Measurements from ENCODE around the gene TBC1D5.
A peak's percentile ranks its signal among the peaks of the same experiment; 100 is the strongest.
"Not testable (repeated sequence)": the region's sequence is repeated elsewhere in the genome, so short reads cannot be mapped to it uniquely, and the experiment has no call there.

The TBC1D5 gene

DNA sequence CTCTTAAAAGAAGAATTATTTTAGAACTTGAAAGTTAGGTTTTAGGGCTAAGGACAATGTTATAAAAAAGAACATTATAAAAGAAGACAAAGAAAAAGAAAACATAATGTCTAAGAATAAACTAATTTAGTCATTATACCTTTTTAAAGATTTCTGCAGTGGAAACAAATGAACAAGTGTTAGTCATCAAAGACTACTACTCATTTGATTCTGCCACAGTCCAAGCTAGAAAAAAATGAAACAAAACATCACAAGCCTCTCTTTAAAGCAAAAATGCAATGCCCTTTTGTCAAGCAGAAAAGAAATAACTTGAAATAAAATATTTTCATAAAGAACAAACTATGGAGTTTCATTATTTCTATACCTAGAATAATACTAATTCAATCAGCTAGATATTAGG lies 102.0 kb downstream of the TBC1D5 start:
- DNase-seq = no peak

DNA sequence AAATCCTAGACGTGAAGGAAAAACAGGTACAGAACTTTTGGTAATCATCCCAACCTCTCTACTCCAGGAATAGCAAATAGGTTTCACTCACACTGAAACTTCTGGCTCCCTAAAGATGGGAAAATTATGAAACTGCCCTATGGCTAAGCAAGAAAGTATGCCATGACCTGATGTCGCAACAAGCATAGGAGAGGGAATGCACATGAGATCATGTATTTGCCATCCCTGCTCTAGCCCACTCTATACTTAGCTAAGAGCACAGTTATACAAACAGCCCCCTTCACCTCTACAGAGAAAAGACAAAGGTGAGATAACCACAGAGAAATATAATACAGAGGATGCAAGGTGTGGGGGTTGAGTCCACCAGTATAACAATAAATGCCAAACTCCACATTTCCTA lies 102.7 kb downstream of the TBC1D5 start:
- DNase-seq = no peak

DNA sequence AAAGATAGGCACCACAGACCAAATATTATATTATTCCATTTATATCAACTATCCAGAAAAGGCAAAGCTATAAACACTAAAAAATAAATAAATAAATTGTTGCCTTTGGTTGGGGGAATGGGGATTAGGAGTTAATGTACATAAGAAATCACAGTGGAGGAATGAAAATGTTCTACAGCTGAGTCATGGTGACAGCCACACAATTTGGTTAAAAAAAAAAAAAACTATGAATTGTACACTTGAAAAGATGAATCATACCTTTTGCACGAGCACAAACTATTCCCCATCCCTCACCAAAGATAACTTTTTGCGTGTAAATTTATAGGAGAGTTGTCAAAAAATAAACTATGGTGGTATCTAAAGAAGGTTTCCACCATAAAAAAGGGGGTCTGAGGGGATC lies 103.2 kb downstream of the TBC1D5 start:
- no peak for DNase-seq

DNA sequence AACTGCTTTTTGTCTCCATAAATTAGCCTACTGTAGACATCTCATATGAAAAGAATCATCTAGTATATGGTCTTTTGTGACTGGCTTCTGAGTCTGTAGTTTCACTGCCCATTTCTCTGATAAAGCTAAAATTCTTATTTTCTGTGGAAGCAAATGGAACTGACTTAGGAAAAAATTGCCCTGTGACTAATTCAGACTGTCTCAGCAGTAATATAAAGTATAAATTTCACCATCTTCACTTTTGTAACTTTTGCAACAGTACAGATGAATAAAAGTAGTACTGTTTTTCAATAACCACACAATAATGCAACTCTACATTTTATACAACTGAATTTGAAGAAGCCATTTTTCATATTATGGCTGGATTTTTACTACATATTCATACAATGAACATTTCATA lies 104.1 kb downstream of the TBC1D5 start:
- no peak for DNase-seq

DNA sequence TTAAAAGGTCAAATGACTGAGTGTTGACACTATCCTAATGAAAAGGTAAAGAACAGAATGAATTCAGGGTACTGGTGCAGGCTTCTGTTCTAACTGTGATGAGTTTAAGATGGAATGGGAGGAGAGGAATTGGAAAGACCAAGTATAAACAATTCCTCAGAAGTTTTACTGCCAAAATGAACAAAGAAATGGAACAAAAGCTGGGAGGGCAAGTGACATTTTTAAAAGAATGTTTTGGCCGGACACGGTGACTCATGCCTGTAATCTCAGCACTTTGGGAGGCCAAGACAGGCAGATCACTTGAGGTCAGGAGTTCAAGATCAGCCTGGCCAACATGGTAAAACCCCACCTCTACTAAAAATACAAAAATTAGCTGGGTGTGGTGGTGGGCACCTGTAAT lies 106.8 kb downstream of the TBC1D5 start:
- DNase-seq = not testable (repeated sequence)

DNA sequence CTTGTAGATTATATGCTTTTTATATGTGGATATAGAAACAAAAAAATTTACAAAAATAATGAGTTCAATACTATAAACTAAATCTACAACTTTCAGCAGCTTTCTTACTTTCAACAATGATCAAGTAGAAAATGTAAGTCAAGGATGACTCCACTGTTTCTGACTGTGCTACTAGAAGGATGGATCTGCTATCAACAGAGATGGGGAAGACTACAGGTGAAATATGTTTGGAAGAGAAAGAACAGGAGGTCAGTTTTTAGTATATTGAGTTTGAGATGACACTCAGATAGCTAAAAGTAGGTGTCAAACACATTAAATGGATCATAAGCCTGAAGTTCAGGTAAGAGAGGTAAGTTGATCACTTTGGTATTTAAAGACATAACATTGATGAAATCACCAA lies 107.5 kb downstream of the TBC1D5 start:
- no peak for DNase-seq

DNA sequence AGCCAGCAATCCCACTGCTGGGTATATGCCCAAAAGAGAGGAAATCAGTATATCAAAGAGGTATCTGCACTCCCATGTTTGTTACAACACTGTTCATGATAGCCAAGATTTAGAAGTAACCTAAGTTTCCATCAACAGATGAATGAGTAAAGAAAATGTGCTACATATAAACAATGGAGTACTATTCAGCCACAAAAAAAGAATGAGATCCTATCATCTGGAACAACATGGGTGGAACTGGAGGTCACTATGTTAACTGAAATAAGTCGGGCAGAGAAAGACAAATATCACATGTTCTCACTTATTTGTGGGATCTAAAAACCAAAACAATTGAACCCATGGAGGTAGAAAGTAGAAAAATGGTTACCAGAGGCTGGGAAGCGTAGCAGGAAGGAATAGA lies 108.2 kb downstream of the TBC1D5 start:
- no peak for DNase-seq

DNA sequence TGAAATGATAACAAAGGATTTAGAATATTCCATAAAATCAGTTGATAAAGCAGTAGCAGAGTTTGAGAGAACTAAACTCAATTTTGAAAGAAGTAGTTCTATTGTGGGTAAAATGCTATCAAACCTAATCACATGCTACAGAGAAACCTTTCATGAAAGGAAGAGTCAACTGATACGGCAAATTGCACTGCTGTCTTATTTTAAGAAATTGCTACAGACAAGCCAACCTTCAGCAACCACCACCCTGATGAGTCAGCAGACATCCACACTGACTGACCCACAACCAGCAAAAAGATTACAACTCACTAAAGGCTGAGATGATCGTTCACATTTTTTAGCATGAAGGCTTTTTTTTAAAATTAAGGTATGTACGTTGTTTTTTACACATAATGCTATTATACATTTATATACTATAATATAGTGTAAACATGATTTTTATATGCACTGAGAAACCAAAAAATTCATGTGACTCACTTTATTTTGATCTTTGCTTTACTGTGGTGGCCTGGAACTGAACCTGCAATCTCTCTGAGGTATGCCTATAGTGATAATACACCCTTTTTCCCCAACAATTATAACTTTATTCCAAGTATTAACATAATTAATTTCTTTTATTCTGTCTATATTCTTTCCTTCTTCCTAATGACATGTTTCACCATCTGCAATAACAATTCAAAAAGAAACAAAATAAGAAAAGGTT lies 109.9 kb downstream of the TBC1D5 start:
- DNase-seq = peak in 1 of 5 donors; percentile 8

DNA sequence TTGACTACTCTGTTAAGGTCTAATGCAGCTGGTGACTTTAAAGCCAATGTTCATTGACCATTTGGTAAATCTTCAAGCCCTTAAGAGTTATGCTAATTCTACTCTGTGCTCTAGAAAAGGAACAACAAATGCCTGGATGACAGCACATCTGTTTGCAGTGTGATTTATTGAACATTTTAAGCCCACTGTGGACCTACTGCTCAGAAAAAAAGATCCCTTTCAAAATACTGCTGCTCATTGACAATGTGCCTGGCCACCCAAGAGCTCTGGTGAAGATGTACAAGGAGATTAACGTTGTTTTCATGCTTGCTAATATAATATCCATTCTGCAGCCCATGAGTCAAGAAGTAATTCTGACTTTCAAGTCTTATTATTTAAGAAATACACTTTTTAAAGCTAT lies 110.8 kb downstream of the TBC1D5 start:
- no peak for DNase-seq

DNA sequence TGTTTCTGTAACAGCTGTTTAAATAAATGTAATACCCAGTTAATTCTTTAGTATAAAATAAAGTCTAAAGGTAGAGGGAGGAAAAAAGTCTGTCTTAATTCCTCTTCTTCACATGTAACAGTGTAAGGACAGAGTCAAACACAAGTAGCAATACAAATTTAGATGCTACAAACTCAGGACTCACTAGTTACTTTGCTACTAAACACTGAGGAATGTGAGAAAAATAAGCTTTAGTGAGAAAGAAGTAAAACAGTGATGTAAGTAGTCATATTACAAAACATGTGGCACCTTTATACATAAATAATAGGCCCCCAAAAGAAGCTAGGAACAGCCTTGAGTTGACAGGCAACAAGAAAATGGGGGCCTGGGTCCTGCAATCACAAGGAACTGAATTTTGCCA lies 113.0 kb downstream of the TBC1D5 start:
- DNase-seq = no peak

DNA sequence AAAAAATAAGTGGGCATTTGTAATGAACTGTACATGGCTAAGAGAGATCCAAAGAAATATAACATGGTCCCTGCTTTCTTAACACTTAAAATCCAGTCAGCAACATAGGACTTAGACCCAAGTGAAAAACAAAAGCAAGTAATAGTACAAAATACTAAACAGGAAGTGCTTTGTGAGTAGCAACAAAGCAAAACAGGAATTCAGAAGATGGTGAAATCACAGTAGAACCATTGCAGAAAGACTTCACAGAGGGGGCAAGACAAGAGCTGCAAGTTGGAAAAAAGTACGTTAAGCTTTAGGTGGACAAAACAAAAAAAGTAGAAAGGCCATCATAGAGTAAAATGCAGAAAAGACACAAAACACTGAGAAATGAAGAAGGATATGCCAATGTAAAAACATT lies 116.0 kb downstream of the TBC1D5 start:
- no peak for DNase-seq

DNA sequence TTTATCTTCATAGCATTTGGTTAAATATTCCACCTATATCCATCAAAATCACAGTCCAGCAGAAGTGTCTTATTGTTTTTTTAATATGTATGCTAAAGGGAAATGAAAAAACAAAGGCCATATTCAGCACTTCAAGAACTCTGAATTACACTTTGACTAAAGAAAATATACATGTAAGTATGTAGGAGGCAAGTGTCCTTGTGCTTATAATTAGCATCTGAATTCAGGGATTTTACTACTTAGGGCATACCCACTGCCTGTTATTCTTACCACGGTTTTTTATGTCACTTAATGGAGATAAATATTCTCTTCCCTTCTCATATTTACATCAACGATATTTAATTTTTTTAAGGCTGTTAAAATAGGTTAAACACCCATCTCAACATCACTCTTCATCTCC lies 117.3 kb downstream of the TBC1D5 start:
- DNase-seq = no peak

DNA sequence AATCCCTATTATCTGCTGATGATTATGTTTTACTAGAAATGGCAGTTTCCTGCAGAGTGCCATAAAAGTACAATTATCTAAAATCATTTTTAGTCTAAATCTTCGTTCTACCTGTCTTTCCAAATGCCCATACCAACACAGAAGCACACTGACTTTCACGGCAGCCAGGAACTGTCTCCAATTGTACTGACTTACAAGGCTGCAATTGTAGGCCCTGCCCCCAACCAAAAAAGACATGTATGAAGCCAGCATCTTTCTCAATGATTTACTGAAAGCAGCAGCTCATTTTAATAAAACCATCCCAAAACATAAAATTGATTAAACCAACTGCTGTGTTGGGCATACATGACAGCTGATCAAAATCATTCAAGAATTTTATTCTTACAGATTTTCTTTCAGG lies 119.0 kb downstream of the TBC1D5 start:
- DNase-seq = no peak

DNA sequence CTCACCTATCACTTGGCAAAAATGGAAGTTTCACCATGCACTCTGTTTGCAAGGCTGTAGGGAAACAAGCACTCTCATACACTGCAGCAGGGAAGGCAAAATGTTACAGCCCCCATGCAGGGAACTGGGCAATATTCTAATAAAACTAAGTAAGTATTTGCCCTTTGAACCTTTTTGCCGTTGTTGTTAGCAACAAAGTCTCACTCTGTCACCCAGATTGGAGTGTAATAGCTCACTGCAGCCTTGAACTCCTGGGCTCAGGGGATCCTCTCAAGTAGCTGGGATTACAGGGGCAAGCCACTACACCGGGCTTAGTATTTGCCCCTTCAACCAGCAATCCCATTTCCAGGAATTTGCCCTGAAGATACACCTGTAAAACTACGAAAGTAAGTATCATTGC lies 122.5 kb downstream of the TBC1D5 start:
- no peak for DNase-seq

DNA sequence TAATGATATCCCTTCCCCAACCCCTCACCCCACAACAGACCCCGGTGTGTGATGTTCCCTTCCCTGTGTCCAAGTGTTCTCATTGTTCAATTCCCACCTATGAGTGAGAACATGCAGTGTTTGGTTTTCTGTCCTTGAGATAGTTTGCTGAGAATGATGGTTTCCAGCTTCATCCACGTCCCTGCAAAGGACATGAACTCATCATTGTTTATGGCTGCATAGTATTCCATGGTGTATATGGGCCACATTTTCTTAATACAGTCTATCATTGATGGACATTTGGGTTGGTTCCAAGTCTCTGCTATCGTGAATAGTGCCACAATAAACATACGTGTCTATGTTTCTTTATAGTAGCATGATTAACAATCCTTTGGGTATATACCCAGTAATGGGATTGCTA lies 129.4 kb downstream of the TBC1D5 start:
- not testable (repeated sequence) for DNase-seq

DNA sequence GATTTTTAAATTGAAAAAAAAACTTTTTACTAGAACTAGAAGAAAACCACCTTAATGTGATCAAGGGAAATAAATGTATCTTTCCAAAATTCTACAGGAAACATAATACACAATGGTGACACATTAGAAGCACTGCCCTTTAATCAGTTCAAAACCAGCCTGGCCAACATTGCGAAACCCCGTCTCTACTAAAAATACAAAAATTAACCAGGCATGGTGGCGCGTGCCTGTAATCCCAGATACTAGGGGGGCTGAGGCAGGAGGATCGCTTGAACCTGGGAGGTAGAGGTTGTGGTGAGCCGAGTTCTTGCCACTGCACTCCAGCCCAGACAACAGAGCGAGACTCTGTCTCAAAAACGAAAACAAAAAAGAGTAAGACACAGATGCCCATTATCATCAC lies 134.5 kb downstream of the TBC1D5 start:
- DNase-seq = no peak

DNA sequence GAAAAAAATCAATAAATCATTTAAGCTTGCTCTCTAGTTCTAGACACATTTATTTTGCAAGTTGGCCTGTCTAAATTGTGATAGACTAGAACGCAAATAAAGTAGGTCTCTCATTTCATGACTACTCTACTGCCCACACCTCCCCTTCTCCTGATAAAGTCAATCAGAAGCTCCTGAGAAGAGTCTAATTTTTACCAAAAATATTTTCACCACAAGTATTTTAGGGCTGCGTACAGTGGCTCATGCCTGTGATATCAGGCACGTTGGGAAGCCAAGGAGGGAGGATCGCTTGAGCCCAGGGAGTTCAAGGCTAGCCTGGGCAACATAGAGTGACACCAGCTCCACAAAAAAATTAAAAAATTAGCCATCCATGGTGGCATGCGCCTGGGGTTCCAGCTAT lies 136.5 kb downstream of the TBC1D5 start:
- DNase-seq = no peak

DNA sequence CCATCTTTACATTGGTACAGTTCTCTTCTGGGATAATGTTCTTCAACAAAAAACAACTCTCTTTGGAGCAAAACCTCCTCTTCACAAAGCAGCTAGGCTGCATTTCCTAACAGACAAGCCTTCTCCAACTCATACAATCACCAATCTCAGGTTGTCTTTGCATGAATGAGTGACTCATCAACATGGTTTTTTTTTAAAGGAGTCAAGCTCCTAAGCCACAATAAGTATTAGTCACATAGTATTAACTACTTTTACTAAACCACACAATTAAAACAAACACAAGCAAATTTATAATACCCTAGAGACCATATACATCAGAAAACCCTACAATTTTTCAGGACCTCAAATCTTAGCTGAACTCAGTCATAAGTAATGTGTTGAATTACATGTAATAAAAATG lies 137.4 kb downstream of the TBC1D5 start:
- DNase-seq = no peak

DNA sequence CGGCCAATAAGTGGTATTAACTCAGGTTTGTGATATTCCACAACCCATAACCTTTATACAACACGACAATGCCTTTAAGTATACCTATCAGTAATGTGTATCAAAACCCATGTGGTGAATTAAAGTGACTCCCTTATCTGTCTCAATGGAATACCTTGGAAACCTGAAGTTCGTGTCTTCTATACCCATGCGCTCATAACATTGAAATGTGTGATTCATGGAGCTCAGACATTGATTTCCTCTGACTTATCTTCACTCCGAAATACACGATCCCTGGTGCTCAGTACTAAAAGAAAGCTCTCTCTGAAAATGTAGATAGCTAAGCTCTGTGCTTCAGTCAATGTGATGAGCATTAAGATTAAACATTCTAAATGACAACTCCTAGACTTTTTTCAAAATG lies 140.3 kb downstream of the TBC1D5 start:
- no peak for DNase-seq

DNA sequence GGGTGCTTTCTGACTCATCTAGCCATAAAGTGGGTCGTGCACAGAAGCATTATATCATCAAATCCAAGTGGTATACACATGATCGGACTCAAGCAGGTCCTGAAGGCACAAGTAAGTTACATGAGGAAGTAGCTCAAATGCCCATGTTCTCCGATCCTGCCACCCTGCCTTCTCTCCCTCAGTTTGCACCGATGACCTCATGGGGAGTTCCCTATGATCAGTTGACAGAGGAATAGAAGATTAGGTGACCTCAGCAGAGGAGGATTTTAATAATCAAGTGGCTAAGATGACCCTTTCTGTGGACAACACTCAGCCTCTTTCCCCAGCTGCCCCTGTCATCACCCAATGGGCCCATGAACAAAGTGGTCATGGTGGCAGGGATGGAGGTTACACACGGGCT lies 149.5 kb downstream of the TBC1D5 start:
- no peak for DNase-seq

DNA sequence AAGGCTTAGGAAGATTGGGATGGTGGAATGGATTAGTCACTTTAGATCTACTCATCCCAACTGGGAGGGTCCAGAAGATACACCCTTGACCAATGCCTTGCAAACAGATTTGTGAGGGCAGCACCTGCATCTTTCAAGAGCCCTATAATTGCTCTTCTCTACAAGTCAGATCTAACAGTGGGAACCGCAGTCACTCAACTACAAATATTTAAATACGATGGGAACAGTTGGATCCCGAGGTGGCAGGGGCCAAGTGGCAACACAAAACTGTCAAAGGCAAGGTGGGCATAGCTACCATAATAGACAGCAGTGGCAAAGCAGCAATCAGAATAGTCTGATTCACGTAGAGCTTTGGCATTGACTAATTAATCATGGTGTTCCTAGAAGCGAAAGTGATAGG lies 152.0 kb downstream of the TBC1D5 start:
- no peak for DNase-seq

DNA sequence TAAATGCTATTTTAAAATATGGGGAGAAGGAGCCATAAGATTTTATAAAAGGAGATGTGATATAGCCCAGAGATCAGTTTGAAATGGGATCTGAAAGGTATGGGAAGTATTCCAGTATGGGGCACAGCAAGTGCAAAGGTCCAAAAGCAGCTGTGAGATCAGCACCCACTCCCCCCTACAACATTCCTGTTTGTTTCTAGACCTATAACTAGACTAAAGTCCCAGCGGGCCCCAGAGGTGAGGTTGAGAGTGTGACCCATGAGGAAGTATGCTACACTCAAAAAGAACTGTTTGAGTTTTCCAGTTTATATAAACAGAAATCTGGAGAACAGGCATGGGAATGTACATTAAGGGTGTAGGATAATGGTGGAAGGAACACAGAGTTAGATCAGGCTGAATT lies 152.5 kb downstream of the TBC1D5 start:
- no peak for DNase-seq

DNA sequence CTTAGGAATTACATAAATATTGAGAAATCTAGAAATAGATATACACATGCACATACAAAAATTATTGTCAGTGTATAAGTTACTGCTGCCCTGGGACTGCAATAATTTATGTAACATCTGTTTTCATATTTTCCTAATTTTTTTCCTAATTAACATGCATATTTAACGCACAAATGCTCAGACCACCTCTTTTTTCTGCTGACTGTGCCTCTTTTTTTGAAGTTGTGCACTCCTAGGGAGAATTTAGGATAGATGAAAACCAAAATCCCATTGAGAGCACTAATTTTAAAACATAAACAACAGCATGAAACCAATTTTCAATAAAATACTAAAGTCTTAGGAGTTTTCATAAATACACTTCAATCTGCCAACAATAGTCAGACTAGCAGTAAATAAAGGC lies 154.0 kb downstream of the TBC1D5 start:
- DNase-seq = no peak

DNA sequence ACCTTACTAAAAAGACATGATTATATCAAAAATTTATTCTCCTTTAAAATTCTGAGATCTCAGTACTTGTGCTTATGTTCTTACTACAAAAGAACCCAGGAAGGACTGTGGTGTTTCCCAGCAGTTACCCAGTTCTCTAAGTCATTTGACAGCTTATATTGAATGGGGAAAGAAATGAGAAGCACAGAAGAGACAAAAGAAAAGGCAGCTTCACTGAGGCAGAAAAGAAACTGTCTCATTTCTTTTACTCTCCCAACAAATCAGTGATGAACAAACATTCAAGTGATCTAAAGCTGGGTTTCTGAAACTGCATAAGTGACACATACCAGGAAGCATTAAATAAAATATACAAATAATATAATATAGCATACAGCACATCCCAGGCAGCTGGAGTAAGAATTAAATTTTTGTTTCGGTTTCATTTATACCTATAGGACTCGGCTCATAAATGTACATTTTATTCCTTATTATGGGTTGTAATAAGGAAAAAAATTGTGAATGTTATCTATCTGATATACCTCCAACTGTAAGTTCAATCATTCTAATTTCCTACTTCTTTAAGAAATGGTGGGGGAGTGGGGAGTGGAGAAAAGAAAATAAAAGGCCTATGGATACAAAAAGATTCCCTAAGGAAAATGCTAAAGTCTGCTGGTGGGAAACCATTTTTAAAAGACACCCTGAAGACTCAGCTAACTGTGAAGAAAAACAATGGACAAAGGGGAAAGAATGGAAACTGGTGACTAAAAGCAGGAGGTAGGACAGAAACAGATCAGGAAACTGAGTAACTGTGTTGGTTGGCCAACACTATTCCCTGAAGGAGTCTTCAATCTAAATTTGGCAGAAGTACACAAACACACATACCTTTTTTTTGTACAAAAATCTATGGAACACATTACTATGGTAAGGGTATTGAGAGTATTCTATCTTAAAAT lies 156.8 kb downstream of the TBC1D5 start:
- DNase-seq = no peak

Data from T-helper 1 cell (primary cell).